GM18909 (cell line): Measurements from ENCODE around the gene HPCAL1.
A peak's percentile ranks its signal among the peaks of the same experiment; 100 is the strongest.
"Not testable (repeated sequence)": the region's sequence is repeated elsewhere in the genome, so short reads cannot be mapped to it uniquely, and the experiment has no call there.

Source experiments
- ATAC-seq: cut with Tn5 transposase; IDR thresholded peaks from one replicate; pipeline ENCODE4 v1.9.1; 2021; ENCODE audit warnings: mild to moderate bottlenecking; ENCODE audit not compliant: unreplicated experiment, poor library complexity

HPCAL1 gene

GRCh38 chr2:10302479-10303180 lies at the start of gene HPCAL1:
TSS of gene HPCAL1 (plus strand) at chr2:10302904. CDS start at chr2:10419758, 116,854 bp downstream.
- ATAC-seq, result peak; percentile 81

DNA sequence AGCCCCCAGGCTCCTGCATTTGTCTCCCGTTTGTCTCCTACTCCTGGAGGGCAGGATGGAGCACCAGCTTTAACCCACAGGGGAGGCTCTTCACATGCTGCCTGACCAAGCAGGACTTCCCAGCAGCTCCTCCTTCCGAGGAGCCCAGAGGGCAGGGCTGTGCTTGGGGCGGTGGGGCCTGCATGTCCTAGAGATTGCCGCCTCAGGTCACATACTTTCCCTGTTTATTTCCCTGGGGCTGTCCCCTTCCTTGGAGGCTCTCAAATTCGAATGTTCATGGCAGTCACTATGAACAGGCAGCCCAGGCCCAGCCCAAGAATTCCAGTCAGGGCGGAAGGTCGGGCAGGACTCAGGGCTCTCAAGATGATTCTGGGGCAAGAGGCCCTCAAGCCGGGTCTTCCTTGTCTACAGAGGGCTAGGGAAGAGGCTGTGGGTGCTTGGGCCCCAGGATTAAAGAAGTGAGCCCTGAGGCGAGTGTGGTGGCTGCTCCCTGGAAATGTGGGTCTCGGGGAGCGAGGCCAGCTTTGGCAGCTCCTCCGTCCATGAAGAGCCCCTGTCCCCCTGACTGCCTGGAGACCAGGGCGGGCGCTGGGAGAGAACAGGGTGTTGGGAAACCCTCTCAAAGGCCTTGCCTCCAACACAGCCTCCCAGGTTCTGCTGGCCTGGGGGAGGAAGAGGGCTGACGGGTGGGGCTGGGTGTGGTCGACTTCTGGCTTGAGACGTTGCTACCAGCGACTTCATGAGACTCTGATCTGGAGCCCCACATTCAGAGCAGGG lies 48.9 kb upstream of the HPCAL1 start:
- ATAC-seq, result no peak

DNA sequence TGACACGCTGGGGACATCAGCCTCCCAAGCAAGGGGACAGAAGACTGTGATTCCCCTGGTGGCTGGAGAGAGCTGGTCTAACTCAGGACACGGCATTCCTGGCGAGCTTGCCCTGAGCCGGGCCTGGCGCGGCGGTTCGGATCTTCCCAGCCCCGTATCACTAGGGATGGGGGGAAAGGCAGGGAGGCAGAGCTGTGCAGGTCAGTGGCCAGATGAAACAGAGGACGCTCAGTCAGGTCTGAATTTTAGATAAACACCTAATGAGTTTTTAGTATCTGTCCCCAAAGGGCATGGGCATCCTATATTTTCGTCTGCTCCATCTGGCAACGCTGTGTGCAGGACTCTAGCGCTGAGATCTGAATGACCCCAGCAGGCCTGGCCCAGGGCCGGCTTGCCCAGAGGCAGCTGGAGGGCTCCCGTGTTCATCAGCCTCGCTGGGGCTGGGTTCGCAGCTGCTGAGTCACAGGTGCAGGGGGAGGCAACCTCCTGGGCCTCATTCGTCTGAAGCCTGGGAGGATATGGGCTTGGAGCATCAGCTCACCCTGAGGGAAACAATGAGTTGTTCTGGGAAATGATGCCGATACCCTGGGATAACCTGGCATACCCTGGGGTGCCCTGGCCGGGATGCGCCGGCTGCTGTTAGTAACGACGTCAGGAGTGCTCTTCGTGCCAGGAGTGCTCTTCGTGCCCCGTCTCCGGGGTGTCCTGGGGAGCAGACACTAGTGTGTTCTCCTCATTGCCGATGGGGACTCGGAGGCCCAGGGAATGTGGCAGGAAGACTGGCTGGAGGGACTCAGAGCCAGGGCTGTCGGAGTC lies 48.1 kb upstream of the HPCAL1 start:
- ATAC-seq, result no peak

- no peak for ATAC-seq
Observed at GRCh38 chr2:10255189-10256030, 47.3 kb upstream of the HPCAL1 start.

- ATAC-seq, result no peak
Observed at GRCh38 chr2:10256031-10256514, 46.6 kb upstream of the HPCAL1 start.

- ATAC-seq, result no peak
Observed at GRCh38 chr2:10256515-10257031, 46.1 kb upstream of the HPCAL1 start.

DNA sequence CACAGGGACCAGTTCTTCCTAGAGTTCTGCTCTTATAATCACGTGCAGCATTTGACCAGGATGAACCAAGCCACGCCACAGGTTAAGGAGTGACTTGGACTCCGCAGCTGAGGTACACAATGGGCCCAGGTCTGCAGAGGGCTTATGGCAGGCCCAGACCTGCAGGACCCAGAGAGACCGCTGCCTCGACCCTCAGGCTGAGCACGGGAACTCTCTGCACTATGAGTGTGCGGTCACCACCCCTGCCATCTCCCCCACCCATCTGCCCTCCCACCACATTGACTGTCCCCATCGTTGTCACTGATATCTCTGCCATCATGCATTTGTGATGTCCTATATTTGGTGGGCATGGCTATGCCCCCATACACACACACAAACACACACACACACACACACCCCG lies 45.7 kb upstream of the HPCAL1 start:
- ATAC-seq, result no peak

DNA sequence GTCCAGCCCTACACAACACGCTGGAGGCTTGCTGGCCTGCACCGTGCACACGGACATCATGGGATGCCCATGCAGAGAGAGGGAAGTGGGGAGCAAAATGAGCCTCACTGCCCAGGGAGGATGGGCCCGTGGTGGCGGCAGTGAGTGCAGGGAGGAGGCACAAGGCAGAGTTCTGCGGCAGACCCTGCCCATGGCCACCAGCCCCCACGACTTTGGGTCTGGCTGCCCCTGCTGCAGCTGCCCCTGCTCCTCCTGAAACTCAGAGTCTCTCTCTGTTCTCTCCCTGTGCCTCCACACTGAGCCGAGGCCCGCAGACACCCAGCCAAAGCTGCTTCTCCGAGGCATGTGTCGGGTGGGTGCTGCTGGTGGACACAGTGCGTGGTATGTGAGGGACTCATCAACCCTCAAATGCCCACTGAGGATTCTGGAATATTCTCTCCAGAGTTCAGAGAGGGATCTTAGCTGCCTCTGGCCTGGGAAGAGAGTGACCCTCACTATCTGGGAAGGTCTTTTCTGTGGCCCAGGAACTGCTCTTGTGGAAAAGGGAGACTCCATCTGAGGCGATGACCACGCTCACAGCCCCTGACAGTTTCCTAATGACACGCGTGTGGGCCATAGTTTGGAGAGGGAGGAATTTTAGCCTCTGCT lies 45.1 kb upstream of the HPCAL1 start:
- ATAC-seq, result no peak

- no peak for ATAC-seq
Observed at GRCh38 chr2:10258326-10258725, 44.4 kb upstream of the HPCAL1 start.

- no peak for ATAC-seq
Observed at GRCh38 chr2:10258726-10259125, 44.0 kb upstream of the HPCAL1 start.

GRCh38 chr2:10260130-10260529 lies 42.6 kb upstream of the HPCAL1 start:
- no peak for ATAC-seq

- ATAC-seq, result not testable (repeated sequence)
Observed at GRCh38 chr2:10263526-10263925, 39.2 kb upstream of the HPCAL1 start.

DNA sequence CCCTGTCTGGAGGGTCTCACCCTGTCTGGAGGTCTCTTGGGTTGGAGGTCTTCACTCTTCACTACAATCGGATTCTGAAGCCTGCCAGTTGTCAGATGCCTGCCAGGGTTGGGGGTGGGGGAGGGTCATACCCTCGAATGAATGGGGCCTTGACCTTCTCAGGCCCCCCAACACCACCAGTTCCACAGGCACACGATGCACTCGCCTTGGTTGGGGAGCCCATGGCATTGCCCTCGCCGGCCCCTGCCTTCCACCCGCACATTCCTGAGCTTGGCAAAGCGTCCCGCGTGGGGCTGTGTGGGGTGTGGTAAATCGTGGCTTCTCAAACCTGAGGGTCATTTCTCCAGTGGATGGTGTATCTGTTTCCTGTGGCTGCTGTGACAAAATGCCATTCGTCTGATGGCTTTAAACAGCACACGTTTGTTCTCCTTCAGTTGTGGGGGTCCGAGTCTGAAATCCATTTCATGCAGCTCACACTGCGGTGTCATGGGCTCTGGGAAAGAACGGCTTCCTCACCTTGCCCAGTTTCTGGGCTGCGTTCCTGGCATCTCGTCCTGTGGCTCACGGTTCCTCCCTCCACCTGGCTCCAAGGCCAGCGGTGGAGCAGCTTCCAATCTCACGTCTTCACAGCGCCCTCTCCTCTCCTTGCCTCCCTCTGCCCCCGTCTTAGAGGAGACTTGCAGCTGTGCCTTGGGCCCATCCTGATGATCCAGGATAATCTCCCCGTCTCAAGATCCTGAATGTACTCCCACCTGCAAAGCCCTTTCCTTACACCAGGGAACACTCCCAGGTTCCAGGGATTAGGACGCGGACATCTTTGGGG lies 38.0 kb upstream of the HPCAL1 start:
- no peak for ATAC-seq

- no peak for ATAC-seq
Observed at GRCh38 chr2:10265329-10266132, 37.2 kb upstream of the HPCAL1 start.

- no peak for ATAC-seq
Observed at GRCh38 chr2:10266133-10266620, 36.5 kb upstream of the HPCAL1 start.

GRCh38 chr2:10267036-10267435 lies 35.7 kb upstream of the HPCAL1 start:
- ATAC-seq, result no peak
